Transverse colon (tissue), 4 donors: ENCODE measurements around the gene PHB1.

Experiments
- CTCF ChIP-seq, 5 experiments: fragments of 200-600 bp in 3 of 5; fragments of 450-650 bp in 2 of 5; sonication (generic) in 3 of 5; IDR thresholded peaks; 1 replicate in 2 of 5; 2 replicates in 3 of 5; pipeline ENCODE4 v1.5.1; 2016 to 2017; ENCODE audit warnings: antibody characterized with exemption in 5 of 5, inconsistent platforms in 3 of 5, mild to moderate bottlenecking in 2 of 5, moderate library complexity in 1 of 5
- EP300 ChIP-seq: sonication (generic); formaldehyde crosslinking; IDR thresholded peaks from one replicate; pipeline ENCODE4 v1.6.1; 2017; ENCODE audit warnings: antibody characterized with exemption, low read depth
- POLR2A ChIP-seq: fragments of 450-650 bp; IDR thresholded peaks from one replicate; pipeline ENCODE4 v1.6.1; 2016; ENCODE audit warnings: antibody characterized with exemption, mild to moderate bottlenecking, moderate library complexity
- POLR2AphosphoS5 ChIP-seq, 3 donors: sonication (generic); formaldehyde crosslinking; IDR thresholded peaks; one replicate each; pipeline ENCODE4 v1.6.1; 2016; ENCODE audit warnings: antibody characterized with exemption in 3 of 3

GRCh38 chr17:49379926-49380325 is 34.8 kb downstream of the PHB1 start:
- TF ChIP-seq POLR2A: no peak
- no peak for TF ChIP-seq CTCF (IDR thresholded peaks at IDR 0.05)
- no peak for TF ChIP-seq POLR2AphosphoS5 (IDR thresholded peaks at IDR 0.05)
- no peak for TF ChIP-seq EP300
